Measurements from ENCODE around the gene ARMC9.
A peak's percentile ranks its signal among the peaks of the same experiment; 100 is the strongest.

GRCh38 chr2:231227310-231228162 is 29.1 kb downstream of the ARMC9 start:
- TF ChIP-seq CTCF (IDR thresholded peaks at IDR 0.05) = peak; percentile 75 to 93 (median 84)
- peak in 3 of 4 donors; percentile 45 to 55 (median 46) for TF ChIP-seq POLR2AphosphoS5 (IDR thresholded peaks at IDR 0.05)
- TF ChIP-seq EP300 (IDR thresholded peaks at IDR 0.05) = no peak
- TF ChIP-seq POLR2A (IDR thresholded peaks at IDR 0.05) = no peak
